Nephron (organoid): ENCODE results near the gene CACNA1C.

Experiments used
- H3K27ac Mint-ChIP-seq, 3 experiments: 2 replicates each; pipeline ENCODE4 v1.8.0; 2020; ENCODE audit warnings: mixed read lengths in 3 of 3, mild to moderate bottlenecking in 2 of 3, moderate library complexity in 1 of 3
- H3K27me3 Mint-ChIP-seq: 2 replicates; pipeline ENCODE4 v1.8.0; 2021; ENCODE audit warnings: low read depth, mild to moderate bottlenecking, moderate library complexity, mixed read lengths
- H3K36me3 Mint-ChIP-seq: 2 replicates; pipeline ENCODE4 v1.8.0; 2020; ENCODE audit warnings: low read depth, mixed read lengths
- H3K4me1 Mint-ChIP-seq: 2 replicates; pipeline ENCODE4 v1.8.0; 2020; ENCODE audit warnings: mixed read lengths
- H3K4me3 Mint-ChIP-seq, 3 experiments: 2 replicates each; pipeline ENCODE4 v1.8.0; 2020; ENCODE audit warnings: mild to moderate bottlenecking in 3 of 3, mixed read lengths in 3 of 3, moderate library complexity in 2 of 3
- H3K9me3 Mint-ChIP-seq: 2 replicates; pipeline ENCODE4 v1.8.0; 2020; ENCODE audit warnings: mixed read lengths
- CTCF ChIP-seq, 3 experiments: fragments of 200-600 bp; sonication (generic); IDR thresholded peaks; one replicate each; pipeline ENCODE4 v1.5.0; 2021; ENCODE audit warnings: antibody characterized with exemption in 3 of 3; ENCODE audit not compliant: unreplicated experiment in 3 of 3

The CACNA1C gene

DNA sequence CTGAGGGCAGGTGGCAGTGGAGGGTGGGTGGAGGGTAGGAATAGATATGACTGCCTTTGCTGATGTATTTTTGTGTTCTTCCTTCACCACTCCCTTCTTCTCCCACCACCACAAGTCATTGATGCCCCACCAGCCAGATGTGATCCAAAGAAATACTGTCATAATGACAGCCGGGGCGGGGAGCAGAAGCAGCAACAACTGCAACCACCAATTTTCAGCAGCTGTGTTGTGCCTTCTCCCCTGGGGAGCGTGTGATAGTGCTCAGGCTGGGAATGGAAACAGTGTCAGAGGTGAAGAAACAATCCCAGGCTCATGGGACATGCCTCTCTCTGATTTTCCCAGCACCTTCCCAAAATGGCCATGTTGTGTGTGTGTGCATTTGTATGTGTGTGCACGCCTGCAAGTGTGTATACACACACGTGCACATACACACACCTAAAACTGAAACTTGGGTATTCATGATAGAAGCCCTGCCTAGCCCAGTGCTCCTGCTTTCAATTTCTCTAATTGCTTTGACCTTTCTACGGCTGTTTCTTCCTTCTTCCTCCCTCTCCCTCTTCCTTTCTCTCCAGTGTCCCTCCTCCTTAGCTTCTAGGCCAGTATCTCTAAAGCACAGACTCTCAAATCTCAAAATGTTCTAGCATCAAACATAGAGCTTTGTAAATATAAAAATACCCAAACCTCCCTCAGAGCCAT, 442.8 kb downstream of the CACNA1C start:
- no peak for TF ChIP-seq CTCF (IDR thresholded peaks at IDR 0.05; ENCODE audit: unreplicated experiment in 3 of 3)
- Mint-ChIP-seq H3K9me3 (no peaks in the 10 kb centered on the region), H3K36me3 (no peaks in the 10 kb centered on the region), H3K4me1 (peaks cover 18% of the 10 kb centered on the region), H3K4me3 (no peak overlapping the region), H3K27ac (peak overlapping the region in 2 of 3 experiments; percentile 14 to 77), H3K27me3 (peaks cover 3% of the 10 kb centered on the region)

DNA sequence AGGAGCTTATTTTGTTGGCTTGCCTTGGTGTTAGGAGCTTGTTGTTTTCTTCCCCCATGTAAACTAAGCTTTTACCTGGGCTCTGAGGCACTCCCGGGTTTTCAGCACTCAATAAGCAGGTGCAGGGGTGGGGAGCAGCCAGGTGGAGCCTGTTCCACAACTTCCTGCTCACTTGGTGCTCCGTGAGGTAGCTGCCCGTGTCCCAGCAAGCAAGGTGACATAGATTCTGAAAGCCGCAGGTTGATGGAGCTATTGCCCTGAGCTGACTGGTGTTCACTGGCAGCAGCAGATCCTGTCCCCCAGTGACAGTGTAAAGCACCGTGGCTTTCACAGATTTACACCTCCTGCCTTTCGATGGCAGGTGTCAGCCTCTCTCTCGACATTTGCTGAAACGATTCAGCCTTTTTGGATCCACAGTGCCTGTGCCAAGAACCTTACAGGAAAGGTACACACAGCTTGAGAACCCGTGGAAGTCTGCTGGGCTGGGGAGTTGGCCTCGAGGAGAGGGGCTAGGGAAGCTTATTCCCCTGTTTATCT, 446.2 kb downstream of the CACNA1C start:
- TF ChIP-seq CTCF (IDR thresholded peaks at IDR 0.05; ENCODE audit: unreplicated experiment in 3 of 3): no peak
- Mint-ChIP-seq H3K27ac (no peak overlapping the region), H3K4me1 (peaks cover 25% of the 10 kb centered on the region), H3K36me3 (no peaks in the 10 kb centered on the region), H3K9me3 (no peaks in the 10 kb centered on the region), H3K27me3 (no peaks in the 10 kb centered on the region), H3K4me3 (no peak overlapping the region)

DNA sequence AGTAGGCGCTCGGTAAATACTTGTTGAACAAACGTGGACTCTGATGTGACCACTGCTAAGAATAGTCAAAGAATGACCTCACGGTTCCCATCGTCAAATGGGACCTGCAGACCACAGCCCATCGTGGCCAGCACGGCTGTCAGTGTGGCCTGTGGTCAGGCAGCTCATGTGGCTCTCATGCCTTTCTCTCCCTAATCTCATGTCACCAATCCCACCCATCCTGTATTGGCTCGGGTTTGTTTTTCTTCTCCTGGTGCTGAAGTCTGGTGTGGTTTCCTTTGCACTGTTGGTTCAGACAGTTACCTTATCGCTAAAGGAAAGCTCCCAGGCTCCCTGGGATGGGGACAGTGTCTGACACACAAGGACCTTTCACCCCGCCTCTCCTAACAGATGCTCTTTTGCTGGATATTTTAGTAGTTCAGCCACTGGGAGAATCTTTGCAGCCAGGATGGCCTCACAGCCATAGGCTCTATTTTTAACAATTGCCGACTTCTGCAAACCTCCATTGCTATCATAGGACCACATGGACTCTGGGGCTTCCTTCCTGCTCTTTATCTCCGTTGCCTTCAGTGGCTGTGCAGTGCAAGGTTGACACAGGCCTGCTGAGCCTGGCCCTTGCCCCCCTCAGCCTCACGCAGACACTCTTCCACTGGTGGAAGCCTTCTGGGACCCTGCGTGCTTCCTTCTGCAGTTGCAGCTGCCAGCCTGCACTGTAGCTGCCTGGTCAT, 448.8 kb downstream of the CACNA1C start:
- Mint-ChIP-seq H3K4me1 (peaks cover 7% of the 10 kb centered on the region), H3K4me3 (no peak overlapping the region), H3K9me3 (no peaks in the 10 kb centered on the region), H3K27me3 (peaks cover 7% of the 10 kb centered on the region), H3K27ac (no peak overlapping the region), H3K36me3 (peaks cover 3% of the 10 kb centered on the region)
- no peak for TF ChIP-seq CTCF (IDR thresholded peaks at IDR 0.05; ENCODE audit: unreplicated experiment in 3 of 3)

DNA sequence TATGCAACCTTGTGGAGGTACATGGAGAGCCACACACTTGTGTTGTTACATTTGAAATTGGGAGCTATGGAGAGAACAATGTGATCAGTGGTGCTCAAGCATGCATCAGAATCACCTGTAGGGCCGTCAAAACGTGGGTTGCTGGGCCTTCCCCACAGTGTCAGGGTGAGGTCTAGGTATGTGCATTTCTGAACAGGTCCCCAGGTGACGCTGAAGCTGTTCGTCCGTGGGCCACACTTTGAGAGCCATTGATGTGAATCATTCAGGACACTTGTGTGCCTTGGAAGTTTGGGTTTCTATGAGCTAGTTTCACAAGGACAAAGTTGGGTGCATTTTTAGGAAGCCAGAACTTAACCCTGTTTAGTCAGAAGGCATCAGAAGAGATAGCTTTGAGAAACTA, 450.2 kb downstream of the CACNA1C start:
- no peak for TF ChIP-seq CTCF (IDR thresholded peaks at IDR 0.05; ENCODE audit: unreplicated experiment in 3 of 3)
- no peaks in the 10 kb centered on the region for H3K9me3 Mint-ChIP-seq
- no peak overlapping the region for H3K27ac Mint-ChIP-seq
- H3K36me3 Mint-ChIP-seq: peaks cover 3% of the 10 kb centered on the region
- H3K27me3 Mint-ChIP-seq: peaks cover 9% of the 10 kb centered on the region
- peaks cover 7% of the 10 kb centered on the region for H3K4me1 Mint-ChIP-seq
- no peak overlapping the region for H3K4me3 Mint-ChIP-seq

DNA sequence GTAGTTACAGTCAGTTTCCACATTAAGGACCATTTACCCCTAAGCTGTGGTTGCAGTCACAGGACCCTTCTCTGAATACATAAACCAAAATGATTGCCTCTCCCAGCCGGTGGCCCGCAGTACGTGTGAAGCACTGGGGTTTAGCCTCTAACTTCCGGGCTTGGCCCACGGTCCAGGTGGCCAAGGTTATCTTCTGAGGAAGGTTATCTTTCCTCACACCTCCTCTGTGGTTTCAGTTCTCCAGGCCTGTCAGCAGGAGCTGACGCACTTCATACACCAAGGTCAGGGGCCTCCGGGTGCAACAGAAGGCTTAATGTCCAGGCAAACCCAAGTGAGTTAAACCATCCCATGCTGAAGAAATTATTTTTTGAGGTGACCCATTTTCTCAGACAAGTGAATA, 451.0 kb downstream of the CACNA1C start:
- no peak for TF ChIP-seq CTCF (IDR thresholded peaks at IDR 0.05; ENCODE audit: unreplicated experiment in 3 of 3)
- peaks cover 12% of the 10 kb centered on the region for H3K27me3 Mint-ChIP-seq
- H3K4me1 Mint-ChIP-seq: peaks cover 7% of the 10 kb centered on the region
- peaks cover 3% of the 10 kb centered on the region for H3K36me3 Mint-ChIP-seq
- no peak overlapping the region for H3K4me3 Mint-ChIP-seq
- H3K9me3 Mint-ChIP-seq: no peaks in the 10 kb centered on the region
- H3K27ac Mint-ChIP-seq: no peak overlapping the region
